GM19023 (cell line): ENCODE data around the gene MTMR1.

ENCODE experiments used
- ATAC-seq: cut with Tn5 transposase; IDR thresholded peaks from one replicate; pipeline ENCODE4 v1.9.1; 2021; ENCODE audit warnings: mild to moderate bottlenecking, moderate library complexity; ENCODE audit not compliant: unreplicated experiment

MTMR1 gene

DNA sequence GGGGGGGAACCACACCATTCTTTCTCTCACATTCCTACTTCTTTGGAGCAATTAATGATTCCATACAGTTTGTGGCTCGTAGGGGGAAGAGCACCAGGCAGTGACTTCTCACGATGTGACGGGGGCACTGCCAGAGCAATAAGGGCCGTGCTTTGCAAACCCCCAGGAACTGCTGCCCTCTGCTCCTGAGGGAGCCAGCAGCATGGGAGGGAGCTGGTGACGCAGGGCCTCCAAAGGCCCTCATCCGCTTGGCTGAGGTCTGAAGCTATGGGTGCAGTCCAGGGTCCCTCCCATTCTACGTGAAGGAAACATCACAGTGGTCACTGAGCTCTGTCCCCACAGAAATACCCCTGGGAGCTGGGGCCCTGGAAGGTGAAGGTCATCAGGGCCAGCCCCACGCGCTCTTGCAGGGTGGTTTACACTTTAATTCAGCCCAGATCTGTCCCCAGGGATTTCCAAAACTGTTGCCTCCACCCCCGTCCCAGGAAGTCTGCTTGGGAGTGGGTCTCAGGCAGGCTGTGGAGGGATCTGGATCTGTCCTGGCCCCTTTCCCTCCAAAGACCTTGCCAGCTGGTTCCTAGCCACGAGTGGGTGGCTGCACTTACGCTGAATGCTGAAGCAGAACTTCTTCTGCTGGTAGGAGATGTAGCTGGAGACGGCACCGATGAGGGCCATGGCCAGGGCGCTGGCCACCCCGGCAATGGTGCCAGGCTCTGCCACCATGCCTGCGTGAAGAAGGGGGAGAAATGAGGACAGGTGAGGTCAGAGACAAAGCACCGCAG lies 82.6 kb downstream of the MTMR1 start:
- ATAC-seq = no peak

DNA sequence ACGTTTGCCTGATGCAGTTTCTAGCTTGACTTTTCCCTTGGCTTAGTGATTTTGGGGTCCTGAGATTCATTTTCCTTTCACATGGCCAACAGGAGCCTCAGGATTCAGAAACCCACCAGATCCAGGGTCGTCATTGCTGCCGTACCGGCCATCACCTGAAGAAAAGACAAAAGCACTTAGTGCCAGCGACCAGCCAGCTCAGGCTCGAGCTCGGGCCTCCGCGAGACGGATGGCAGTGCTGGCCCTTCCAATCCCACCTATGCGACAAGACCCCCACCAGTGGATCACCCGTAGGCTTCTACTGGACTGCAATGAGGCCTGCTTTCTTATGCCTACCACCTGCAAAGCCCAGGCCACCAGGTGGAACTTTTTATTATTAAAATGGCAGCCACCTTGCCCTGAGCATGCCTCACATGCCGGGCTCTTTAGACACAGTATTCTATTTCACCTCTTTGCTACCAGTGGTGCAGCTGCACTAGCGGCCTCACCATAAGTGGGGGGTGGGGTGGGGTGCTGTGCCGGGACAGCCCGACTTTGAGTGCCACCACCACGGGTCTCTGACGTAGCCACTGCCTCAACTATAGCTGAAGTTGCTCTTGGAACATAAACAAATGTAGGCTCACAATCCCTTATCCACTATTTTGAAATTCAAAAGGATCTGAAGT lies 84.3 kb downstream of the MTMR1 start:
- no peak for ATAC-seq

GRCh38 chrX:150779385-150779784 lies 86.2 kb downstream of the MTMR1 start:
- no peak for ATAC-seq

GRCh38 chrX:150781677-150782076 lies 88.5 kb downstream of the MTMR1 start:
- ATAC-seq = no peak

DNA sequence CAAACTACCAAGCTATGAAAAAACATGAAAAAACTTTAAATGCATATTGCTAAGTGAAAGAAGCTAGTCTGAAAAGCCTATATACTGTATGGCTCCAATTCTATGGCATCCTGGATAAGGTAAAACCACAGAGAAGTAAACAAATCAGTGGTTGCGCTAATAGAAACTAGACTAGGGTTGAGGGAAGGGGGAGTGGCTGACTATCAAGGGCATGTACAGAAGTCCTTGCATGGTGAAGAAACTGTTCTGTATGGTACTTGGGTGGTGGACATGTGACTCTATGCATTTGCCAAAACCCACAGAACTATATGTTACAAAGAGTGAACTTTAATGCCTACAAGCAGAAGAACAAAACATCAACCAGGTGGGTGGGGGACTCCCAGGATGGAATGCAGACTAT lies 96.8 kb downstream of the MTMR1 start:
- ATAC-seq = no peak

- no peak for ATAC-seq
These were observed 99.8 kb downstream of the MTMR1 start for GRCh38 chrX:150792949-150793527.

DNA sequence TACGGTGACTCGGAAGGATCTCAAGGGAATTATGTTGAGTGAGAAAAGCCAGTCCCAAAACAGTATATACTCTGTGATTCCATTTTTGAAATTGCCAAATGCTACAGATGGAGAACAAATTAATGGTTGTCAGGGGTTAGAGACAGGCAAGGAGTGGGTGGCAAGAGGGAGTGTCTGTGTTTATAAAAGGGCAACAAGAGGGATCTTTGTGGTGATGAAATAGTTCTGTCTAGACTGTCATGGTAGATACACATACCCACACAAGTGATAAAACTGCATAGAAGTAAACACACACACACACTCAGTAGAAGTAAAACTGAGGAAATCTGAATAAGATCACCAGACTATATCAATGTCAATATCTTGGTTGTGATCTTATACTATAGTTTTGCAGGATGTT lies 112.5 kb downstream of the MTMR1 start:
- no peak for ATAC-seq

- ATAC-seq = no peak
These were observed 113.6 kb downstream of the MTMR1 start for GRCh38 chrX:150806827-150807226.

- ATAC-seq = no peak
These were observed 120.7 kb downstream of the MTMR1 start for GRCh38 chrX:150813922-150814321.
